Measurements from ENCODE around the gene PISD.

The PISD gene

DNA sequence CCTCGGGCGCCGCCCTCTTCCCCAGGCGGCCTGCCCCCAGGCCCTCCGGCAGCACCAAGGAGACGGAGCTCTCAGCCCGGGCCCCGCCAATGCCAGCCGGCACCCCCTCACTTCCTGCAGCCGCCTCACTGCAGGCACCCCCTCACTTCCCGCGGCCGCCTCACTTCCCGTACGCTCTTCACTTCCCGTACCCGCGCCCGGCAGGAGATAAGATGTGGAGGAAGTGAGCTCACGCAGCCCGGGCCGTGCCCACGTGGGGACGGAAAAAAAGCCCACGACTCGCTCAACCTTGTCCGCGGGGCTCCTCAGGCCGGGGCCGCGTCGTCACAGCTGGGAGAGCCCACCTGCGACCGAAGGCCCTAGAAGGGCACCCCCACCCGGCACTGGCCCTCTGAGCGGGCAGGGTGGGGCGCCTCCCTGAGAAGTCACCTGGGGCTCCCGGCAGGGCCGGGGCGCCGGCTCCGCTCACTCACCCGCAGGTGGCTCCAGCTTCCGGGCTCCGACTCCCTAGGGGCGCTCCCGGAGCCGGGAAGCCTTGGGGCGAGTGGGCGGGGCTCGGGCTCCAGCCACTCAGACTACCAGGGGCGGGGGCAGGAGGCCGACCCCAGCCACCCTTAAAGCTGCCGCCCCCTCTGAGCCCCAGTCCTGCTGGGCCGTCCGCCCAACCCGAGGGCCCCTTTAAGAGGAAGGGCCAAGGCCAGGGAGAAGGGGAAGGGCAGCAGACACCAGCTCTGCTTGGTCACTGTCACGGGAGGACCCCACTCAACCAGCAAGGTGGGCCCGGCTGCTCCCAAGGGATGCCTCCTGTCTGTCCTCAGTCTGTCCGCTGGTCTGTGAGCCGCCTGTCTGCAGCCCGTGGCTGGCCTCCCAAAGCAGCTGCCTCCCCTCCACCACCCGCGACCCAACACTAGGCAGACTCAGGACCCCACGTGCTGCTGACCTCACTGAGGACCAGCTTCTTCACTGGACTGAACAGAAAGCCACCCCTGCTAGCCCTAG is 31.4 kb downstream of the PISD start:
- DNase-seq (ENCODE audit: extremely low read depth, insufficient read length) = peak; percentile 89
- peaks cover 12% of the 10 kb centered on the region for H3K36me3 ChIP-seq (ENCODE audit: control insufficient read depth, insufficient read depth, low read length)
- TF ChIP-seq, protein P1, sequence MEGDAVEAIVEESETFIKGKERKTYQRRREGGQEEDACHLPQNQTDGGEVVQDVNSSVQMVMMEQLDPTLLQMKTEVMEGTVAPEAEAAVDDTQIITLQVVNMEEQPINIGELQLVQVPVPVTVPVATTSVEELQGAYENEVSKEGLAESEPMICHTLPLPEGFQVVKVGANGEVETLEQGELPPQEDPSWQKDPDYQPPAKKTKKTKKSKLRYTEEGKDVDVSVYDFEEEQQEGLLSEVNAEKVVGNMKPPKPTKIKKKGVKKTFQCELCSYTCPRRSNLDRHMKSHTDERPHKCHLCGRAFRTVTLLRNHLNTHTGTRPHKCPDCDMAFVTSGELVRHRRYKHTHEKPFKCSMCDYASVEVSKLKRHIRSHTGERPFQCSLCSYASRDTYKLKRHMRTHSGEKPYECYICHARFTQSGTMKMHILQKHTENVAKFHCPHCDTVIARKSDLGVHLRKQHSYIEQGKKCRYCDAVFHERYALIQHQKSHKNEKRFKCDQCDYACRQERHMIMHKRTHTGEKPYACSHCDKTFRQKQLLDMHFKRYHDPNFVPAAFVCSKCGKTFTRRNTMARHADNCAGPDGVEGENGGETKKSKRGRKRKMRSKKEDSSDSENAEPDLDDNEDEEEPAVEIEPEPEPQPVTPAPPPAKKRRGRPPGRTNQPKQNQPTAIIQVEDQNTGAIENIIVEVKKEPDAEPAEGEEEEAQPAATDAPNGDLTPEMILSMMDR (IDR thresholded peaks at IDR 0.05; ENCODE audit: insufficient read depth, low read length, poor library complexity, severe bottlenecking) = peak; percentile 7
- no peaks in the 10 kb centered on the region for H3K27me3 ChIP-seq (replicated peaks; ENCODE audit: control insufficient read depth, insufficient read depth, low read length)
- H3K4me3 ChIP-seq (replicated peaks; ENCODE audit: low read depth, low read length) = peak overlapping the region; percentile 63

DNA sequence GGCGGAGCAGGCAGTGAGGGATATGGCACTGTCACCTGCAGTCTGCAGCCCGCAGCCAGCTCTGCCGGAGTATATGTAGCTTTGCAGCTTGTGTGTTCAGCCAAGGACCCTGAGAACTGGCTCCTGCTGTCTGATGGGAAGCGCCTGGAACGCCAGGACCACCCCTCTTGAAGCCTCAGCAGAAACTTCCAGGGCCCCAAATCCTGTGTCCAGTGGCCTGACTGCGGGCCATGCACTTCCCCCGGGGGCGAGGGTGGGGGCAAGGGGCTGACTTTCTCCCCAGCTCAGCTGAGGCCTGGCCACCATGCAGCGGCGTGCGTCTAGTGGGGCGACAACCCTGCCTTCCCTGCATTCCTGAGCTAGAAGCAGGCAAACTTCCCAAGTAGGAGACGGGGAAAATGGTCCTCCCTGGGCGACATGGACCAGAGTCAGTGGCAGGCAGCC is 32.3 kb downstream of the PISD start:
- no peak for DNase-seq (ENCODE audit: extremely low read depth, insufficient read length)
- H3K4me3 ChIP-seq (replicated peaks; ENCODE audit: low read depth, low read length) = peak overlapping the region; percentile 63

DNA sequence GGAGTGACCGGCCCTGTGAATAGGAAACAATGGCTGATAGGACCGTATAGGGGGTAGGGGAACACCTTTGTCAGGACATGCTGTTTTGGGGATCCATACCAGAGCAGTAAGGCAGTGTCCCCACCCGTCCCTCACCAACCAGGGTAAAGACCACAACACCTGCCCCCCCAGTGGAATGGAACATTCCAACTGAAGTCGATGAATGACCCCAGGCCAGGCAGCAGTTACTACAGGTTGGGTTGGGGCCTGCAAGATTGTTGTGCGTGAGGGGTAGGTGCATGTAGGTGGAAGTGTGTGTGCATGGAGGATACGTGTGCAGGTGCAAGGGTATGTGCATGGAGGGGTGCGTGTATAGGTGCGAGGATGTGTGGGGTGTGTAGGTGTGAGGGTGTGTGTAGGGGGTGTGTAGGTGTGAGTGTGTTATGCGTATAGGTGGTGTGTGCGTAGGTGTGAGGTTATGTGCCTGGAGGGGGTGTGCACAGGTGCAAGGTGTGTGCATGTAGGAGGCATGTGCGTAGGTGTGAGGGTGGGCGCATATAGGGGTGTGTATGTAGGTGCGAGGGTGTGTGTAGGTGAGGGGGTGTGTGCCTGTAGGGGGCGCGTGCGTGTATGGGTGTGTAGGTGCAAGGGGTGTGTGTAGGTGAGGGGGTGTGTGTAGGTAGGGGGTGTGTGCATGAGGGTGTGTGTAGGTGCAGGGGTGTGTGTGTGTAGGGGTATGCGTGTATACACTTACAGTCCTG is 32.9 kb downstream of the PISD start:
- H3K4me3 ChIP-seq (replicated peaks; ENCODE audit: low read depth, low read length) = peak overlapping the region; percentile 63; the same call in 1 of the 2 replicates
- H3K27me3 ChIP-seq (replicated peaks; ENCODE audit: control insufficient read depth, insufficient read depth, low read length) = no peaks in the 10 kb centered on the region
- TF ChIP-seq, protein P1 (IDR thresholded peaks at IDR 0.05; ENCODE audit: insufficient read depth, low read length, poor library complexity, severe bottlenecking) = peak; percentile 31
- H3K36me3 ChIP-seq (ENCODE audit: control insufficient read depth, insufficient read depth, low read length) = peaks cover 17% of the 10 kb centered on the region
- DNase-seq (ENCODE audit: extremely low read depth, insufficient read length) = no peak

More for the DNA sequence above, 32.3 kb downstream of the PISD start:
- TF ChIP-seq, protein P1 (IDR thresholded peaks at IDR 0.05; ENCODE audit: insufficient read depth, low read length, poor library complexity, severe bottlenecking) = no peak
- Histone ChIP-seq H3K36me3 (ENCODE audit: control insufficient read depth, insufficient read depth, low read length) (peaks cover 17% of the 10 kb centered on the region), H3K27me3 (replicated peaks; ENCODE audit: control insufficient read depth, insufficient read depth, low read length) (no peaks in the 10 kb centered on the region)

DNA sequence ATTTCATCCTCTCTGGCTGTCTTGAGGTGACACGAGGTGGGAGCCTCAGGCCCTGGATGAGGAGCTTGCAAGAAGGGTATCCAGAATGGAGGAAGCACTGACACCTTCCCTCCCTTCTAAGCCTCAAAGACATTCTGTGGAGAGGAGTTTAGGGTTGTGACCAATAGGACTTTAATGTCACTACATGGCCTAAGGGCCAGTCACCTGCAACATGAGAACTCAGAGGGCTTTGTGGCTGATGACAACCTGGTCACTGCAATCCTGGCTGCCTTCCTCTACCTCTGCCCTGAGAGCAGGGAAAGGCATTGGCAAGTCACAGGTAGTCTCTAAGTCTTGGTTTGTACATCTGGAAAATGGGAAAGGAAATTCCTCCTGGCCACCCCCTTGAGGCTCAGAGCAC is 33.7 kb downstream of the PISD start:
- TF ChIP-seq, protein P1 (IDR thresholded peaks at IDR 0.05; ENCODE audit: insufficient read depth, low read length, poor library complexity, severe bottlenecking) = no peak
- H3K36me3 ChIP-seq (ENCODE audit: control insufficient read depth, insufficient read depth, low read length) = peaks cover 20% of the 10 kb centered on the region
- H3K4me3 ChIP-seq (replicated peaks; ENCODE audit: low read depth, low read length) = no peak overlapping the region
- no peak for DNase-seq (ENCODE audit: extremely low read depth, insufficient read length)
- H3K27me3 ChIP-seq (replicated peaks; ENCODE audit: control insufficient read depth, insufficient read depth, low read length) = no peaks in the 10 kb centered on the region

DNA sequence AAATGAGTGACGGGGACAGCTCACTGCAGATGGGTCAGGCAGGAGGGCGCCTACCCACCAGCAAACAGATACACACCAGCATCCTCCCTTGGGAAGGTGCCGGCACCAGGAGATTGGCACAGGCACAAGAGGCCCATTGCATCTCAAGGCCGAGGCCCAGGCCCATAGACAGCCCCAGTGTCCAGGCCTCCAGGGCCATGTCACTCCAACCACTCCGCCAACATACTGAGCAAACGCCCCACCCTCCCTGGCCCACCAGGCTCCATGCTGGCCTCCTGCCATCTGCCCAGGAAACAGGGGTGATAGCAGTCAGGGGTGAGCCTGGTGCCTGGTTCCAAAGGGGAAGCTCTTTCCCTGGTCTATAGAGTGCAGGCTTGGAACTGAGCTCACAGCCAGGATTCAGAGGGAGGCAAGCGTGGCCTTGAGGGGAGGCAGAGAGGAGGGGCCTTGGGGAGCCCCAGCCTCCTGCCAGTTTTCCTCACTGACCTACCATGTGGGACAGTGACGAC is 34.7 kb downstream of the PISD start:
- TF ChIP-seq, protein P1 (IDR thresholded peaks at IDR 0.05; ENCODE audit: insufficient read depth, low read length, poor library complexity, severe bottlenecking) = no peak
- no peak overlapping the region for H3K4me3 ChIP-seq (replicated peaks; ENCODE audit: low read depth, low read length)
- H3K36me3 ChIP-seq (ENCODE audit: control insufficient read depth, insufficient read depth, low read length) = peaks cover 22% of the 10 kb centered on the region
- no peak for DNase-seq (ENCODE audit: extremely low read depth, insufficient read length)
- H3K27me3 ChIP-seq (replicated peaks; ENCODE audit: control insufficient read depth, insufficient read depth, low read length) = no peaks in the 10 kb centered on the region
